Neural progenitor cell (in vitro differentiated cells): ENCODE results near the gene MEGF10.

ENCODE experiments used
- CTCF ChIP-seq: fragments of 200-600 bp; sonication (generic); IDR thresholded peaks from 2 replicates; pipeline ENCODE4 v1.5.1; 2017; ENCODE audit warnings: antibody characterized with exemption, mild to moderate bottlenecking
- EZH2 ChIP-seq: fragments of 200-600 bp; sonication (generic); IDR thresholded peaks from 2 replicates; pipeline ENCODE4 v1.6.1; 2017; ENCODE audit warnings: antibody characterized with exemption, mild to moderate bottlenecking, moderate library complexity
- EZH2phosphoT487 ChIP-seq: fragments of 200-600 bp; sonication (generic); IDR thresholded peaks from 2 replicates; pipeline ENCODE4 v1.6.1; 2017; ENCODE audit warnings: antibody characterized with exemption

- no peak for TF ChIP-seq CTCF
- no peak for TF ChIP-seq EZH2
- TF ChIP-seq EZH2phosphoT487, result no peak
Observed at GRCh38 chr5:127254729-127255284, 35.8 kb upstream of the MEGF10 start.
